HG02571 (cell line): Measurements from ENCODE around the gene PCYOX1L.

Experiments used
- ATAC-seq: cut with Tn5 transposase; IDR thresholded peaks from one replicate; pipeline ENCODE4 v1.9.1; 2021; ENCODE audit warnings: mild to moderate bottlenecking, moderate library complexity; ENCODE audit not compliant: unreplicated experiment

Gene PCYOX1L

GRCh38 chr5:149406203-149406978 is 48.5 kb downstream of the PCYOX1L start:
- no peak for ATAC-seq

GRCh38 chr5:149406979-149407306 is 49.1 kb downstream of the PCYOX1L start:
- no peak for ATAC-seq

GRCh38 chr5:149407323-149408251 is 49.7 kb downstream of the PCYOX1L start:
- no peak for ATAC-seq

GRCh38 chr5:149408252-149409099 is 50.6 kb downstream of the PCYOX1L start:
- ATAC-seq: no peak

GRCh38 chr5:149409268-149409948 is 51.6 kb downstream of the PCYOX1L start:
- no peak for ATAC-seq

GRCh38 chr5:149410071-149410470 is 52.2 kb downstream of the PCYOX1L start:
- ATAC-seq: no peak

GRCh38 chr5:149410721-149411432 is 53.0 kb downstream of the PCYOX1L start:
- ATAC-seq: no peak

- ATAC-seq: no peak
Measured at GRCh38 chr5:149411738-149412519, 54.1 kb downstream of the PCYOX1L start.

- ATAC-seq: no peak
Measured at GRCh38 chr5:149412783-149413476, 55.1 kb downstream of the PCYOX1L start.

GRCh38 chr5:149413477-149414210 is 55.8 kb downstream of the PCYOX1L start:
- ATAC-seq: no peak

- ATAC-seq: no peak
Measured at GRCh38 chr5:149414405-149415065, 56.7 kb downstream of the PCYOX1L start.

- no peak for ATAC-seq
Measured at GRCh38 chr5:149415066-149415967, 57.5 kb downstream of the PCYOX1L start.

GRCh38 chr5:149416987-149417710 is 59.3 kb downstream of the PCYOX1L start:
- ATAC-seq: no peak

- no peak for ATAC-seq
Measured at GRCh38 chr5:149417711-149418368, 60.0 kb downstream of the PCYOX1L start.

- ATAC-seq: no peak
Measured at GRCh38 chr5:149418910-149419531, 61.2 kb downstream of the PCYOX1L start.
